HG02798 (cell line): ENCODE results near the gene HPSE.

ENCODE experiments used
- ATAC-seq: cut with Tn5 transposase; IDR thresholded peaks from one replicate; pipeline ENCODE4 v1.9.1; 2021; ENCODE audit warnings: mild to moderate bottlenecking; ENCODE audit not compliant: unreplicated experiment, poor library complexity

The HPSE gene

DNA sequence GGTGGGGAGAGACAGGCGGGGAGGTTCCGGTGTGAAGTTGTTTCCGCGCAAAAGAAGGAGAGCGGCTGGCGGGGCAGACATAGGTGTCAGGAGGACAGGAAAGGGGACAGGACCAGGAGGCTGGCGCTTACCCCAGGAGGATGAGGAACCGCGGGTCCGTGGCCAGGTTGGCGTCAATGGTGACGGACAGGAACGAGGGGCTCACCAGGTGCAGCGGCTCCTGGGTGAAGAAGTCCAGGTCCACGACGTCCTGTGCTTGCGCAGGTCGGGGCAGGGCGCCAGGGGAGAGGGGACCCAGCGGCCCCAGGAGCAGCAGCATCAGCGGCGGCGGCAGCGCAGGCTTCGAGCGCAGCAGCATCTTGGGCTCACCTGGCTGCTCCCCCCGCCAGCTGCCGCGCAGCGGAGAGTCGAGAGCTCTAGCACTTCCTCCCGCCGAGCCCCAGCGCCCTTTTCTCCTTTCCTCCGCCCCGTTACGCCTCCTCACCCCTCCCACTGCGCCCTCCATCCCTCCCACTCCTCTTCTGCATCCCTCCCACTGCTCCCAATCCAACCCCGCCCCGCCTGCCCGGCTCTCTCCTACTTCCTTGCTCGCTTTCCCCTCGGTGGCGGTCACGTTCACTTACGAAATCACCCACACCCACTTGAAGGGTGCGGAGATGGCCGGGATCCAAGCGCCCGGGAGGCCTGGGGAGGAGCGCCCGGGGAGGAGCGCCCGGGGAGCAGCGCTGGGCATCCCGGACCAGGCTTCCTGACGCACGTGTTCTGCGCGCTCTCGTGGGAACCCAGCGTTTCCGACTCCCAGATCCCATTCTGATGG, at the start of gene HPSE:
HPSE (minus strand) TSS at position 424 of the 817 bp plus-strand sequence; CDS start at position 358, 66 bp downstream.
- peak; percentile 78 for ATAC-seq

DNA sequence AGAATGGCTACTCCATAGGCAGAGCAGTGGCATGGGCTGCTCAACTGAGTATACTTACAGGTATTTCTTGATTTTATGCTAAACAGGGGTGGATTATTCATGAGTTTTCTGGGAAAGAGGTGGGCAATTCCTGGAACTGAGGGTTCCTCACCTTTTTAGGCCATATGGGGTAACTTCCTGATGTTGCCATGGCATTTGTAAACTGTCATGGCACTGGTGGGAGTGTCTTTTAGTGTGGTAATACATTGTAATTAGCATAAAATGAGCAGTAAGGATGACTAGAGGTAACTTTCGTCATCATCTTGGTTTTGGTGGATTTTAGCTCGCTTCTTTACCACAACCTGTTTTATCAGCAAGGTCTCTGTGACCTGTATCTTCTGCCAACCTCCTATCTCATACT, 48.2 kb upstream of the HPSE start:
- ATAC-seq, result no peak

DNA sequence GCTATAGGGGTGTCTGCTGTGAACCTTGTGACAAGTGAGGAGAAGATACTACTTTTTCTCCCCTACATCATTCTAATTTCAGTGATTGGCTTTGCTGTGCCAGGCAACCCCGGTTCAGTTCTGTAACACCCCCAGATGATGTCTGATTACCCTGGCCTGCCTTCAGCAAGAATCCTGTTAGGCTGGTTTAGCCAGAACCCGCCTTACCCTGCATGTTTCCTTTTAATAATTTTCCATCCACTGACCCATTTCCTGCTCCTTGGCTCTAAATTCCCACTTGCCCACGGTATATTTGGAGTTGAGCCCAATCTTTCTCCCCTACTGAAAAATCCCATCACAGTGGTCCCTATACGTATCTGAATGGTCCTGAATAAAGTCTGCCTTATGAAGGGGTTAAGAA, 46.5 kb upstream of the HPSE start:
- no peak for ATAC-seq

DNA sequence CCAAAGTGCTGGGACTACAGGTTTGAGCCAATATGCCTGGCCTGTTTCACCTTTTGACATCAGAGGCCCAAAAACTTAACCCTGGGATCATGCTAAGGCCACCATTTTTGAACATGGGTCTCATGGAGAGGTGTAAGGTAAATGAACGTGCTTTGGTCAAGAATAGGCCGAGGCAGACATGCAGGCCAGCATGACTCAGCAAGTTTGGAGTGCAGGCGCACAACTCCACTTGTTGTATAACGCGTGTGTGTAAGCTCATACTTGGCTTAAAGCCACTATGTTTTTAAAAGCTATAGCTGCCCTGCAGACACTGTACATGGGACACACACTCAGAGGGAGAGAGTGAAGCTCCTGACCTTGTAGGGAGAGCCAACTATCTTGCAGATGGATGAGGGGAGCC, 43.8 kb upstream of the HPSE start:
- ATAC-seq, result no peak

DNA sequence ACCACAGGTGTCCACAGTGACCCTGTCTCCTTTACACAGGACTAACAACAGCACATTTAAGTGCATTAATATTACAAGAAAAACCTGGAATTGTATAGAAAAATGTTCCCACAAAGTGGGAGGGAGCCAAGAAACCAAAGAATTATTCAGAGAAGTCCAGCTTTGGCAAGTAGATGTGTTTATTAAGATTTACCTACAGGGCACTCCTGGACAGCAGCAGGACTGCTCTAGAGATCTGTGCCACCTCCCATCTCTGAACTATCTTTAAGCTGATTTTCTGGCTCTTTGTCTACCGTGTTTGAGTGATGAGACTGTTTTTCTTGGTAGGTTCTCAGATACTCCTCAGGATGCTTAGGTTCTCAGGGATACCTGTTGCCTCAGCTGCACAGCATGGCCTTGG, 38.3 kb upstream of the HPSE start:
- no peak for ATAC-seq

DNA sequence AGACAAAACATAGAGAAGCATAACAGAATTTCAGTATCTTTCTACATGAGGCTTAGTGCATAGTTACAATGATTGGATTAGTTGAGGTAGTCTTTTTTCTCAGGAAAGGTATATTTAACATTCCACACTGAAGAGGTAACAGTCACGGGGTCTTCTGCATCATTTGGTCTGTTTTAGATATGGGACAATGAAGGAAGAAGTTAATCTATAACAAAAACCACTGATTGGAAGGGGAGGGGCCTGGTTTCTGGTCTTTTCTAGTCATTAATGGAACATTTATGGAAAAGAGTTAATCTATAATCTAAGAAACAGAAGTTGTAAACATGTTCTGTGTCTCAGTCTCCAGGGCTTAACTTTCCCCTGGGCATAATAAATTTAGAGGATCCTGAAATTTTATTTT, 37.3 kb upstream of the HPSE start:
- no peak for ATAC-seq

DNA sequence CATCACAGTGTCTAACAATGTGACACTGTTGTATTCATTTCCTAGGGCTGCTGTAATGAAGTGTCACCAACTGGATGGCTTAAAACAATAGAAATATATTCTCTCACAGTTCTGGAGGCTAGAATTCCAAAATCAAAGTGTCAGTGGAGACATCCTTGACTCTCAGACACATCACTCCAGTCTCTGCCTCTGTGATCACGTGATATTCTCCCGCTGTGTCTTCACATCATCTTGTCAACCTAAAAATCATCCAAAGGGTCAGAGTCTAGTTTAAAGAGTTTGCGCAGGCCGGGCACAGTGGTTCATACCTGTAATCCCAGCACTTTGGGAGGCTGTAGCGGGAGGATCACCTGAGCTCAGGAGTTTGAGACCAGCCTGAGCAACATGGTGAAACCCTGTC, 36.6 kb upstream of the HPSE start:
- no peak for ATAC-seq

DNA sequence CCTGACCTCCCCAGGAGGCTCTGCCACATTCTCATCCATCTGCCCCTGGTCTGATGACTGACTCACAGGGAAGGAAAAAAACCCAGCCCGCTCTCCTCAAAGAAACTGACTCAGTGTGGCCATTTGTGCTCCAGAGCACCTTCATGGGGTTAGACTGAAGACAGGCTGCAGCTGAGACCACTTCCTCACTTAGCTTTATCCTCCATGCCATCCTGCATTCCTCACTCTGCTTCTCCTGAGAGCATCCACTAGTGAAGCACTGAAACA, 35.9 kb upstream of the HPSE start:
- ATAC-seq, result no peak

DNA sequence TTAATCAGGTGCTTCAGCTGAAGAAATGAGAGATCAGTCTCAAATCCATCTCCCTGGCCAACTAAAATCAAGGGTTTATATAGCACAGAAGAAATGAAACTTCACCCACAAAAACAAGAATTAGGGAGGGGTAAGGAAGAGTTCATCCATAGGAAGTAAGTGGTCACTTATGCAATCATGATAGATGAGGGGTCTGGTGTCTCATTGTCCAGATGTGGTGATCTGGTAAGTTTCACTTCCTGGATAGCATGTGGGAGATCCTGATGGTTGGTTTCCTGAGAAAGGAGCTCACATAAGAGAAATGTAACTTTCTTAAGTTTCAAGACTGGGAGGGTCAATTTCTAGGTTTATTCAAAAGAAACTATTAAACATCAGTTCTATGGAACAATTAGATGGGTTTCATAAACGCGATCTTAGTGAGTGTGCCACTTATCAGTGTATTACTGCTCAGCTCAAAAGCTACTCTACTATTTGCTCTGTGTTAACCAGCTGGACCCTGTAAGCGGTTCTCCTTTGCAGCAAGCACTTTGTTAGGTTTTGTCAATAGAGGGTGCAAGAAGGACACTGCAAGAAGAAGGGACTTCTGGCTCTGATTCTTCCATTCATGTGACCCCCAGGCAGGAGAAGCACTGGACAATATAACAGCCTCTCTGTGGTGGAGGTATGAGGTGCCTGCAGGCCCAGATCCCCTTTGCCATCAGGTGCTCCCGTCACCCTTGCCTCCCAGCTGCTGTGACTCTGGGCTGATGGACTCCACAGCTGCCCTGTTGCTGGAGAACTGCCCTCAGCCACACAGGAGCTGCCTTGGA, 35.4 kb upstream of the HPSE start:
- ATAC-seq, result no peak

DNA sequence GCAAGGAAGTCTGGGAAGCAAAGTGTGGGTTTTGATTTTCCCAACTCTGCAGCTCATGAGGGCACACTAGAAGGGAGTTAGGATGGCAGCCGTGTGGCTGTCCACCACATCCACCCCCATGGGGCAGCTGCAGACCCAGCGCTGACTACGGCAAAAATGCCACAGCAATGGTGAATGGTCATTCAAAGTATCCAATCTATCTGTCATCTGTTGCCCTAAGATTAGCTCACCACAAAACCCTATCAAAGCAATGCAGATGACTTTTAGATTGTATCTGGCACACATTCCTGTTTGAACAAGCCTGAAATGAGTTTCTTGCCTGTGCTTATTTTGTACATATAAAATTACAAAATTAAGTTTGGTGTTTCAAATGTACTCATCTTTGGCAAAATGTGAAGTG, 29.7 kb upstream of the HPSE start:
- ATAC-seq, result no peak

DNA sequence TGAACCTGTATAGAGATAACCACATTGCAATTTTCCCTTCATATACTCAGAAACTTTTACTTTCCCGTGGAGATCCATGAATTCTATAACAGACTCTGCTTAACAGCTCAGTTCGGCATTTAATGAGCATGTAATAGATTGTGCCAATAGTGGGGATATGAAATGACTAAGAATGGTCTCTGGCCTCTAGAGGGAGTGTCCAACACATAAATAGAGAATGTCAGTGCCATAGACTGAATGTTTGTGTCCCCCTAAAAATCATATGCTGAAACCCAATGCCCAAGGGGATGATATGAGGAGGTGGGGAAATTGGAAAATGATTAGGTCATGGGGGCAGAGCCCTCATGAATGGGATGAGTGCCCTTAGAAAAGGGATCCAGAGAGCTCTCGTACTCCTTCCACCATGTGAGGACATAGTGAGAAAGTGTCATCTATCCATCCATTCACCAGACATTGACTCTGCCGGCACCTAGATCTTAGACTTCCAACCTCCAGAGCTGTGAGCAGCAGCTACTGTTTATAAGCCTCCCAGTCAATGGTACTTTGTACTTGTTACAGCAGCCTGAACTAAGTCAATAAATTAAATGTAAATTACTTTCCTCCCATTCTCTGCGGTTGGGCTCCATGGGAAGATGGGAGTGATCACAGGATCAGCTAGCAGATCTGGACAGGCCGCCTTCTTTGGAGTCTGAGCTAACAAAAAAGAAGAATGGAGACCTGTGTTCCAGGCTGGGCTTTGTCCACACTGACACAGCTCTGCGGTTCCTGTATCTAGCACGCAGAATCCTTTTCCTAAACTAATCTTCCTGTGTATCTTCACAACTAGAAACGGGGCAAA, 28.1 kb upstream of the HPSE start:
- ATAC-seq, result no peak

DNA sequence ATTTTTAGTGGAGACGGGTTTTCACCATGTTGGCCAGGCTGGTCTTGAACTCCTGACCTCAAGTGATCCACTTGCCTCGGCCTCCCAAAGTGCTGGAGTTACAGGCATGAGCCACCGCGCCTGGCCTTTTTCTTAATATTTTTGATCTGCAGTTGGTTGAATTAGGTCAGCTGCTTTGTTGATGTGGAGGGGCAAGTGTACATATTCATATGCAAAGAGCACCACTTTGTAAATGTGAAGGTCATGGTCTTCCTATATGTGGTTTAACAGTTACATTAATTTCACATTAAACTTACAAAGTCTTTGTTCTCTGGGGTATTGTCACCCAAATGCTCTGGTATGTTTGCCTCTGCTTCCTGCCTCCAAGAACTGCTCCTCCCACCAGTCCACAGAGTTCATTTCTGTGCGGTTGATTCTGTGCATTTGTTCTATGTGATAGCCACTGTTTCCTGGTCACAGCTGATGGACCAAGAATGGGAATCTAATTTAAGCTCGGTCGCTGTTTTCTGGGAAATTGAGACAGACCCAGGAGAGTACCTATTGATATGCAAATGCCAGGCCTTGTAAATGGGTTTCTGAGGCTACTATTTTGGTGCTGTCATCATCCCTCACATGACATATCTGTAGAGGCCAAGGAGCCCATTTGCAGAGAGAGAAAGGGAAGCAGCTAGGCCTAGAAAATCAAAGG, 26.9 kb upstream of the HPSE start:
- no peak for ATAC-seq

DNA sequence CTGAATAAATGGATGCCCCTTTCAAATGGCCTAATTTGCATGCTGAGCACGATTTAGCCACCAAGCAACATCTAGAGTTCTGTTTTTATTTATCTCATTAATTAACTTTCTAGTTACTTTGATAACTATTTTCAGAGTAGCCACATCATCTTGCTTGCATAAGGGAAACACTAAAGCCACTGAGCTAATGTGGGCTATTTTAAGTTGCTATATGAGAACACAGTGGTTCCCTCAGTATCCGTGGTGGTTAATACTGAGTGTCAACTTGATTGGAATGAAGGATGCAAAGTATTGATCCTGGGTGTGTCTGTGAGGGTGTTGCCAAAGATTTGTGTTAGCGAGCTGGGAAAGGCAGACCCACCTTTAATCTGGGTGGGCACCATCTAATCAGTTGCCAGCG, 25.4 kb upstream of the HPSE start:
- no peak for ATAC-seq

DNA sequence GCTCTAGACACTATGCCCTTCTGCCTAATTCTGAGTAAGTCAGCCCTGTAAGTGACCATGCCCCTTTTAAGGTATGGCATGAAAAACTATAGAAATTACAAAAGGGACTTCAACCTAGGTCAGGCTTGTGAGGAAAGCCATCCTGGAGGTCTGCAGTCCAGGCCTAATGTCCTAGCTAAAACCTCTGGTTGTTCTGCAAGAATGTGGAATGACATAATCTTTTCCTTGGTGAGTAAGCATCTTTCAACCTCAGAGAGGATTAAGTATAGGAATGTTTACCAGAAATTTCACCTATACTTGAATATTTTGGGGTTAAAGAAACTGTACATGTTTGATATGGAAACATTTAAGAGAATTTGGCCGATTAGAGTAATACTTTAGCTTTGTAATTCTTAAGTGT, 23.8 kb upstream of the HPSE start:
- no peak for ATAC-seq

DNA sequence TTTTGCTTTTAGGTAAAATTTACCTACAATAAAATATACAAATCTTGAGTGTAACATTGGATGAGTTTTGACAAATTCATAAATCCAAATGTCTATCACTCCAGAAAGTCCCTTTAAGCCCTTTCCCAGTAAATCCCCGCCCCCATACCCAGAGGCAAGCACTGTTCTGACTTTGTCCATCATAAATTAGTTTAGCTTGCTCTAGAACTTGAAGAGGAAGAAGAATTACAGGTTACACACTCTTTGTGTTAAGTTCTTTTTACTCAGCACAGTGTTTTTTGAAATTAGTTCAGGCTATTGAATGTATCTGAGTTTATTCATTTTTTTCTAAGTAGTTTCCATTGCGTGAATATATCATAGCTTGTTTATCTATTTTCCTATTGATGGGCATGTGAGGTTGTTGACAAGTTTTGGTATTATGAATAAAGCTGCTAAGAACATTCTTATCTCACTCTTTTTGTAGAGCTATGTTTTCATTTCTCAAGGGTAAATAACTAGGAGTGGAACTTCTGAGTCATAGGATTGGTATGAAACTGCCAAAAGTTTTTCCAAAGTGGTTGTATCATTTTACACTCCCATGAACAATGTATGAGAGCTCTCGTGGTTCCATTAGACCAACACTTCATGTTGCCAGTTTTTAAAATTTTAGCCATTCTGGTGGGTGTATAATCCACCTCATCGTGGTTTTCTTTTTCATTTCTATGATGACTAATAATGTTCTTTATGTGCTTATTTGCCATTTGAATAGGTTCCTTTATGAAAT, 22.4 kb upstream of the HPSE start:
- ATAC-seq, result no peak

DNA sequence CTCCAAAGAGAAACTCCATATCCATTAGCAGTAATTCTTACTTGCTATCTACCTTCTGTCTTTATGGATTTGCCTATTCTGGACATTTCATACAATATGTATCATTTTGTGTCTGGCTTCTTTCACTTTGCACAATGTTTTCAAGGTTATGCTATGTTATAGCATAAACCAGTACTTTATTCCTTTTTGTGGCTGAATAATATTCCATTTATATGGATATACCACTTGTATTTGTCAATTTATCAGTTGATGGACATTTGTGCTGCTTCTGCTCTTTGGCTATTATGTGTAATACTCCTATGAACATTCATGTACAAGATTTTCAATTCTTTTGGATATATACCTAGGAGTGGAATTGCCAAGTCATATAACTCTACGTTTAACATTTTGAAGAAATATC, 18.9 kb upstream of the HPSE start:
- no peak for ATAC-seq

DNA sequence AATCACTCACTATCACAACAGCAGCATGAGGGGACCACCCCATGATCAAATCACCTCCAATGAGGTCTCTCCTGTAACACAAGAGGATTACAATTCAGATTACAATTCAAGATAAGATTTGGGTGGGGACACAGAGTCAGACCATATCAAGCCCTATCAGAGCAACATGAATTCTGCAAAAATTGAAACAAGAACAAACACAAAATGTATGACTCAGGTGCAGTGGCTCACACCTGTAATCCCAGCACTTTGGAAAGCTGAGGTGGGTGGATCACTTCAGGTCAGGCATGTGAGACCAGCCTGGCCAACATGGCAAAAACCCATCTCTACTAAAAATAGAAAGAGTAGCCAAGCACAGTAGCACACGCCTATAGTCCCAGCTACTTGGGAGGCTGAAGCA, 13.4 kb upstream of the HPSE start:
- no peak for ATAC-seq

DNA sequence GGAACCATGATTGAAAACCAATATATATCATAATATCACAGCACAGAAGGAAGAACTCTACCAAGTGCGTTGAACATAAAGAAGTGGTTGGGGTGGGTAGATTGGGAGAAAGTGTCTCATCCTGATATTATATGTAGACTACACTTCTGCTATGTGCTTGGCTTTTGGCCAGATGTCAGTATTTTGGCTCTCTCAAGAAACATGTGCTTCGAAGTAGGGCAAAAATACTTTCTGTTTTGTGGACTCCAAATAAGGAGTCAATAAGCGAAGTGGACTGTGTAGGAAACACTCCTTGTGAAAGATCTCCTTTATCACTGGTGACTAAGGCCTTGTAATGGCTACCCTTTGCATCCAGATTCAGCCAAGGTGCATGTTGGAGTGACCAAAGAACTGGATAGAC, 7.8 kb upstream of the HPSE start:
- ATAC-seq, result no peak

DNA sequence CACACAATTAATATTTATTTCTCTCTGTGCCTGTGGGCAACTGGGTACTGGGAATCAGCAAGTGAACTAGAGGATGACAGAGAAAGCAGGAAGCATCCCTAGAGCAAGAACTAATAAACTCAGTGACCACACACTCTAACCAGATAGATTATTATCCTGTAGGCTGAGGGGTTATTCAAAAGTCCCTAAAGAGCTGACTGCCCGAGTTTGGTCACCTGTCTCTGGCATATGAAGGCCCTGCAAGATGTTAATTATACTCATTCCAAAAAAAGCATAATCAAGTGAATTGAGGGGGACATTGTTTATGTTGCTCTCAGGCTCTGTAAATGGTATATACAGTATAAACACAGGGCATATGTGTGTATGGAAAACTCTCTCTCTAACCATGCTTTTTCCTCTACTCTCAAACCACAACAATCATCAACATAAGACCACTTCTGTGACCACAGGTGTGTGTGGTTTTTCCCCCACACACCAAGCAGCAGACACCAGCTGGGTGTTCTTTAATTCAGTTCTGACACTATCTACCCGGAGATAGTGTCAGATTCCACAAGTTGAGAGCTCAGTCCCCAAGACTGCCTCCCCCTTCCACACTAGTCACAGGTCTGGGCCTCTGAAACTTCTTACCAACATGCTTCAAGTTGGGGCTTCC, 6.2 kb upstream of the HPSE start:
- peak; percentile 48 for ATAC-seq
